ENCODE data around the gene POLG. TPM values are rescaled to one million over a fixed set of nuclear protein-coding genes. Genes with fewer than 3 reads are reported as not detected.

Gene POLG
- total and polyA plus RNA-seq, 2 of the 4 experiments (the other 2 are of a cell fraction): 19.9 to 30.6 TPM

GRCh38 chr15:89381331-89381730 lies 46.7 kb upstream of the POLG start:
- H2BK15ac ChIP-seq (ENCODE audit: low read depth, low read length): no peak overlapping the region
- no peak overlapping the region for H3K23ac ChIP-seq (ENCODE audit: low read depth, low read length)
- H3K14ac ChIP-seq (replicated peaks; ENCODE audit: low read depth, low read length): no peak overlapping the region
- no peaks in the 10 kb centered on the region for H4K20me1 ChIP-seq (ENCODE audit: insufficient read depth, low read length)
- H4K8ac ChIP-seq (ENCODE audit: low read depth in 2 of 2, low read length in 2 of 2): no peak overlapping the region
- no CpG with 5 or more reads among the region's 3 CpGs for WGBS, 2 experiments (ENCODE audit: extremely low coverage in 2 of 2, insufficient read length in 1 of 2)
- intact Hi-C loops (cut with micrococcal nuclease) (no loop called here), dilution Hi-C loops (cut with HindIII; ENCODE audit: low sequenced_read_pairs, unreplicated experiment) (no loop called here), in situ Hi-C loops (cut with MboI; ENCODE audit: low sequenced_read_pairs) (no loop called here)
- H3K4me3 ChIP-seq (ENCODE audit: insufficient read depth, low read depth, low read length): no peak overlapping the region
- ATAC-seq (ENCODE audit: low read depth) (no peak), DNase-seq (no peak)
- no peak overlapping the region for H2AK5ac ChIP-seq (ENCODE audit: low read depth, low read length)
- H3K79me1 ChIP-seq (ENCODE audit: low read depth in 1 of 2, low read length in 2 of 2): no peaks in the 10 kb centered on the region
- H3K9me1 ChIP-seq (ENCODE audit: insufficient read depth, low read length): no peaks in the 10 kb centered on the region
- no peak overlapping the region for H3K4ac ChIP-seq (ENCODE audit: low read depth, low read length)
- H2BK120ac ChIP-seq (ENCODE audit: low read depth, low read length): no peak overlapping the region
- no peak overlapping the region for H3K9ac ChIP-seq (ENCODE audit: low read depth, low read length)
- TF ChIP-seq MAFK (IDR thresholded peaks at IDR 0.05; ENCODE audit: low read depth, low read length) (no peak), SMC3 (IDR thresholded peaks at IDR 0.05; ENCODE audit: low read depth, low read length) (no peak)
- H3K36me3 ChIP-seq (ENCODE audit: control insufficient read depth, insufficient read depth, low read length): no peaks in the 10 kb centered on the region
- no peak overlapping the region for H3K4me2 ChIP-seq (ENCODE audit: low read depth, low read length)
- no peak overlapping the region for H2AK9ac ChIP-seq (replicated peaks; ENCODE audit: low read depth, low read length, poor library complexity)
- no TSS peak for BruUV-seq (replicated peaks)
- no peaks in the 10 kb centered on the region for H3K4me1 ChIP-seq (ENCODE audit: control insufficient read depth, insufficient read depth, low read length)
- H3K18ac ChIP-seq (ENCODE audit: low read depth, low read length): no peak overlapping the region
- POLR2A ChIA-PET (ENCODE audit: unreplicated experiment): no interaction called here
- no peak overlapping the region for H2BK5ac ChIP-seq (ENCODE audit: low read depth, low read length, poor library complexity, severe bottlenecking)
- no peak overlapping the region for H3K27ac ChIP-seq (ENCODE audit: insufficient read depth, low read length)
- no peak overlapping the region for H2BK20ac ChIP-seq (ENCODE audit: low read depth, low read length)
- H3K56ac ChIP-seq (ENCODE audit: extremely low read depth, insufficient read depth, low read length): no peak overlapping the region
- H3K9me3 ChIP-seq (ENCODE audit: control insufficient read depth, insufficient read depth, low read length): no peaks in the 10 kb centered on the region; the same call in 1 of the 2 replicates
- no peak overlapping the region for H2AFZ ChIP-seq (replicated peaks; ENCODE audit: low read length, poor library complexity)
- H4K91ac ChIP-seq (ENCODE audit: insufficient read depth, low read depth, low read length): no peak overlapping the region
- no peak overlapping the region for H4K5ac ChIP-seq (ENCODE audit: low read depth, low read length)
- H3K27me3 ChIP-seq (ENCODE audit: control insufficient read depth, insufficient read depth, low read length): peaks cover 89% of the 10 kb centered on the region
- CTCF ChIA-PET: no interaction called here

Measured in IMR-90 (cell line).